GM18520 (cell line): ENCODE measurements around the gene FAM187B.
A peak's percentile ranks its signal among the peaks of the same experiment; 100 is the strongest.
"Not testable (repeated sequence)": the region's sequence is repeated elsewhere in the genome, so short reads cannot be mapped to it uniquely, and the experiment has no call there.

Experiments used
- ATAC-seq: cut with Tn5 transposase; IDR thresholded peaks from one replicate; pipeline ENCODE4 v1.9.1; 2021; ENCODE audit not compliant: unreplicated experiment

FAM187B gene

GRCh38 chr19:35213663-35214632 lies 14.6 kb downstream of the FAM187B start:
- ATAC-seq: peak; percentile 69

DNA sequence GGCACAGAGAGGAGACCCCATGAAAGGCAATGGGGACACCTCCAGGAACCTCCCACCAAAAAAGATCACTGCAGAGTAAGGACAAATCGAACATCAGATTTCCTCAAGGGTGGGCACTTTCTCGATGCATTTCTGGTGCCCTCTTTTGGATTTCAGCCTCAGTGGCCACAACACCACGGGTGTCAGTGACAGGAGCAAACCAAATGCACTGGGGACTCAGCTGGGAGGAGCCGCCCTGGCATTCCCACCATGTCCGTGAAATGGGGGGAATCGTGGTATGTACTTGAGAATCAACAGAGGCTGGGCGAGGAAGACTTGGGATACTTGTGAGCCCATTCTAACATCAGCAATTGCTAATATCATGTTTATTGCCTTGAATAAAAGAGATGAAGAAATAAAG lies 16.3 kb downstream of the FAM187B start:
- ATAC-seq: no peak

- ATAC-seq: no peak
These were observed 16.9 kb downstream of the FAM187B start for GRCh38 chr19:35211545-35212230.

GRCh38 chr19:35209646-35210045 lies 18.9 kb downstream of the FAM187B start:
- ATAC-seq: no peak

DNA sequence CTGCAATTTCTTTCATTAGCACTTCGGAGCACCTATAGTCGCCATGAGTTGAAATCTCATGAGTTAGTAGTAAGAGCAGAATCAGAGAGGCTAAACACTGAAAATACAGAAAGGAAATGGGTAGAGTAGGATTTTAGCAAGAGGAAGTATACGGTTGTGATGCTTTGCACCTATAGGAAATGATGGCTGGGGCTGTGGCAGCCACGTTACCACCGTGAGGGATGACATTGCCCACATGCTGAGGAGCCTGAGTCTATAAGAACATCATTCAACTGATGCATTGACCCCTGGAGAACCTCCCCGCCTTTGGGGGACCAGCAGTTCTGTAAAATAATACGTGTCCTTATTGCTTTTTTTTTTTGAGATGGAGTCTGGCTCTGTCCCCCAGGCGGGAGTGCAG lies 20.4 kb downstream of the FAM187B start:
- no peak for ATAC-seq

DNA sequence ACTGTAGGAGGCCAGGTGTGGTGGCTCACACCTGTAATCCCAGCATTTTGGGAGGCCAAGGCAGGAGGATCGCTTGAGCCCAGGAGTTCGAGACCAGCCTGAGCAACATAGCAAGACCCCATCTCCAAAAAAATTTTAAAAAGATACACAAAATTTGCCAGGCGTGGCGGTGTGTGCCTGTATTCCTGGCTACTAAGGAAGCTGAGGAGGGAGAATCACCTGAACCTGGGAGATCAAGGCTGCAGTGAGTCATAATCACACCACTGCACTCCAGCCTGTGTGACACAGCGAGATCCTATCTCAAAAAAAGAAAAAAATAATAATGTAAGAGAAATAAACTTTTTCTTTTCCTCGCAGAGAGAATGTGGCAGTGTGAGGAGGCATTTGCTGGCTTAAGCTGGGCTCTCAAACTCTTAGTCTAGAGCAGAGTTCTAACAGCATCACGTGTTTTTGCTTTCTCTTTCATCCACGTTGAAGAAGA lies 21.1 kb downstream of the FAM187B start:
- no peak for ATAC-seq

- no peak for ATAC-seq
These were observed 21.7 kb downstream of the FAM187B start for GRCh38 chr19:35206855-35207254.

- no peak for ATAC-seq
These were observed 22.2 kb downstream of the FAM187B start for GRCh38 chr19:35206379-35206778.

DNA sequence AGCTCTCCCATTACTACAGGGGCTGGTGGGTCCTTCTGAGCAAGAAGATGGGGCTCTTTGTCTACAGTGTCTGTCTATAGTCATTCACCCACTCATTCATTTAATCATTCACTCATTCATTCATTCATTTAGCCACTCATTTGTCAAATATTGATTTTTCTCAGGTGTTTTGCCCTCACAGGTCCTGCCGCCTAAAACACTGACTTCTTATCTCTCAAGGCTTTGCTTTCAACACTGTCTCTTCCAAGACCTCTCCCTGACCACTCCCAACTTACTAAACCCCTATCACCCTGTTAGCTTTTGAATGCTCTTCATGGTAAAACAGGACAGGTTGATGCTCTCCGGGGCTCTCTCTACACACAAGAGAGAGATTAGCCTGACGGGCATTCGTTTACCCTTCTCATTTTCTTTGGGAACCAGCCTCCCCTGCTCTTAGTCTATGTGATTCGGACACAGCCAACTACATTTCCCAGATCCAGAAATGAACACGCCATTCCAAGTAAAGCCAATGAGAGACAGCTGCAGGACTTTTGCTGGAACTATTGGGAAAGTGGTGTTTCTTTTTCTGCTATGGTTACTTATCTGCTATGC lies 22.7 kb downstream of the FAM187B start:
- no peak for ATAC-seq

DNA sequence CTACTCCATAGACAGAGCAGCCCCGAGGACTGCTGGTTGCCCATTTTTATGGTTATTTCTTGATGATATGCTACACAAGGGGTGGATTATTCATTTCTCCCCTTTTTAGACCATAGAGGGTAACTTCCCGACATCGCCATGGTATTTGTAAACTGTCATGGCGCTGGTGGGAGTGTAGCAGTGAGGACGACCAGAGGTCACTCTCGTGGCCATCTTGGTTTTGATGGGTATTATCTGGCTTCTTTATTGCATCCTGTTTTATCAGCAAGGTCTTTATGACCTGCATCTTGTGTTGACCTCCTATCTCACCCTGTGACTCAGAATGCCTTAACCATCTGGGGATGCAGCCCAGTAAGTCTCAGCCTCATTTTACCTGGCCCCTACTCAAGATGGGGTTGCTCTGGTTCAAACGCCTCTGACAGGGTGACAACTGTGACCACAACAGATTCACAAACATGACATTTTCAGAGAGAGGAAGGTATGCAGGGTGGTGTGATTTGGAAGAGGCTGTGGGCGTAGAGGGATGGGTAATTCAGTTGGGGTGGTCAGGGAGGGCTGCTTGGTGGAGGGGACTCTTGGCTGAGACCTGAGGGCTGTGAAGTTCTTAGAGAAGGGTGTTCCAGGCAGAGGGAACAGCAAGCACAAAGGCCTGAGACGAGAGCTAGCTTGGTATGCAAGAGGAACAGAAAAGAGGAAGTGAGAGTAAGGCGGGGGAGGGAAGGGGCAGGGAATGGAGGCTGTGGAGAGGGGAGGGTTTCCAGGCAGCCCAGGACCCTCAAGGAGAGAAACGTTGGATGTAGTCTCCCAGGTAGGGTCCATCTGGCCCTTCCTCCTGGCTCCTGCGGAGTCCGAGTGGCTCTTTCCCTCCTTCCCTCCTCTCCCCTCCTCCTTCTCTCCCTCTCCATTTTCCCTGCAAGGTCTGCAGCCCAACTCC lies 23.5 kb downstream of the FAM187B start:
- no peak for ATAC-seq

DNA sequence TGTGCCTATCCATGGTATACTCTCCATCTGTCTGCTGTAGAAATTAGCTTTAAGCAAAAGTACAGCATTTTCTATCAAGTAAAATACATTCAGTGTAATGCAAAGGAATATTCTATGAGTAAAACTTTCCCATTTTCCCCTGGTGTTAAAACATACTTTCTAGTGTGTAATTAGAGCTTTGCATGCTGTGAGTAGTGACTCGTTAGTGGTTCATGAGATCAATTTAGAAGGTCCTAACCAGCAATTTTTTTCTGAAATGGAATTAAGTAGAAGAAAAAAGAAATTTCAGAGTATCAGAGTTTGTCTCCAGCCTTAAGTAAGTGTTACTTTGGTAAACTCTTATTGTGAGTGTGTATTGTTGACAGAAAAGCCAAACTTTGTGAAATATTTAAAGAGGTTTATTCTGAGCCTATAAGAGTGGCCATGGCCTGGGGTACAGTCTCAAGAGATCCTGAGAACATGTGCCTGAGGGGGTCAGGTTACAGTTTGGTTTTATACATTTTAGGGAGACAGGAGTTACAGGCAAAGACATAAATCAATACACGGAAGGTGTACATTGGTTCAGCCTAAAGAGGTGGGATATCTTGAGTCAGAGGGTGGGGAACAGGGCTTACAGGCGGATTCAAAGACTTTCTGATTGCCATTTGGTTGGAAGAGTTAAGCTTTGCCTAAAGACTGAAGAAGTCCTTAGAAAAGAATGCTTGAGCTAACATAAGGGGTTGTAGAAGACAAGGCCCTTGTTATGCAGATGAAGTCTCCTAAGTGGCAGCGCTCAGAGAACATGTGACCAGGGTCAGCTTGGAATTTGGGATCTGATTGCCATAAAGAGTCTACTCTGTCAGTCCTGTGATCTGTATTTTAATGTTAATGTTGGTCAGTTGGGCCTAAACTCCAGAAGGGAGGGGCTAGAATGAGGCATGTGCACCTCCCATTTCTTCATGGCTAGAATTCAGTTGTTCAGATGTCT lies 25.5 kb downstream of the FAM187B start:
- ATAC-seq: no peak

DNA sequence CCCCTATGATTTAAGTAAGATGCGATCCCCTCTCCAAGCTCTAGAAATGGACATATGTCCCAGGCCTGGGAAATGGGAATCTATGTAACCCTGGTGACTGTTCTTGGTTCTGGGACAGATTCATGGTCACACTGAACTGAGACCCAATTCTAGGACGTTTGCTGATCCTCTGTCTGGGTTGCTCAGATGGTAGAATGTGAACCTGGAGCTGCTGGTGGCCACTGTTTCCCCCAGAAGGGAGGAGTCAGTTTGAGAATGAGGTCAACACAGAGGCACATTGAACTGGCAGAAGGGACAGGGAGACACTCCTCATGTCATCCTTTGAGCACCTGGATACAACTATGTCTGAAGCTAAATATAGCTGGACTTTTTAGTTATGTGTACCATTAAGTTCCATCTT lies 29.1 kb downstream of the FAM187B start:
- ATAC-seq: no peak

DNA sequence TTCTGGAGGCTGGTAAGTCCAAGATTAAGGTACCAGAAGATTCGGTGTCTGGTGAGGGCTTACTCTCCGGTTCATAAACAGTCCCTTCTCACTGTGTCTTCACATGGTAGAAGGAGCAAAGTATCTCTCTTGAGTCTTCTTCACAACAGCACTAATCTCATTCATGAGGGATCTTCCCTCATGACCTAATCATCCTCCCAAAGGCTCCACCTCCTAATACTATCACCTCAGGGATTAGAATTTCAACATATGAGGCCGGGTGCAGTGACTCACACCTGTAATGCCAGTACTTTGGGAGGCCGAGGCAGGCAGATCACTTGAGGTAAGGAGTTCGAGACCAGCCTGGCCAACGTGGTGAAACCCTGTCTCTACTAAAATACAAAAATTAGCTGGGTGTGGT lies 31.7 kb downstream of the FAM187B start:
- ATAC-seq: not testable (repeated sequence)

- no peak for ATAC-seq
These were observed 32.7 kb downstream of the FAM187B start for GRCh38 chr19:35195830-35196229.

DNA sequence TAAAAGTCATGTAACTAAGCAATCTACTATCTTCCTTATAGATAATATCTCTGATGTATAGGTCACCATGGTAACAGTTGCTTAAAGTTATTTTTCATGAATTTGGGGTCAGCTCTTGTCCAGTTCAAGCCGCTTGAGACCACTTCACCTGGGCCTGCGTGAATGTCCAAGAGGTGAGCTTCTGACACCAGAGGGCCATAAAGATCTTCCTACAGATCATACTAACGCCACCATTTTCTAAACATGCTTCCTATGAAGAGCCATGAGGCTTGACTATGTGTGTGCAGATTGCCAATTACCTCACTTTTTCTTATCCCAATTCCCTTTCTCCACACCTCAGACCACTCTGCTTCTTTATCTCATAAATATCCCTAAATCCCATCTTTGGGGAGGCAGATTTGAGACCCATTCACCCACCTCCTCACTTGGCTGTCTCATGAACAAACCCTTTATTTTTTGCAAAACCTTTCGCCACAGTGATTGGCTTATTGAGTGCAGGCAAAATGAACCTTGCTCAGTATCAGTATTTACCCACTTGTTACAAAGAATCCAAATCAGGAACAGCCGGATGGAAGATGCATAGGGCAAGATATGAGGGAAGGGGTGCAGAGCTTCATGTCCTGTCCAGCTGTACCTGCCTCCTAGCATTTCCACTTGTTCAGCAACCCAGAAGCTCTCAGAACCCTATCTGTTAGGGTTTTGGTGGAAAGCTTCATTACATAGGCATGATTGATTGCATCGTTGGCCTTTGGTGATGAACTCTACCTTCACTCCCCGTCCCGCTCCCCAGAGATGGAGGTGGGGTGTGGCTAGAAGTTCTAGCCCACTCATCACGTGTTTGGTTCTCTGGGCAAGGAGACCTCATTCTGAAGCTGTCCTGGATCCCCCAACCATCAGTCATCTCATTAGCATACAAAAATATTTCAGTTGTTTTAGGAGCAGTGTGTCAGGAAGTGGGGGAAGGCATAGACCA lies 34.2 kb downstream of the FAM187B start:
- ATAC-seq: no peak

GRCh38 chr19:35184884-35185283 lies 43.7 kb downstream of the FAM187B start:
- no peak for ATAC-seq

- ATAC-seq: no peak
These were observed 44.3 kb downstream of the FAM187B start for GRCh38 chr19:35184267-35184666.

GRCh38 chr19:35181387-35181786 lies 47.2 kb downstream of the FAM187B start:
- no peak for ATAC-seq
